ENCODE data around the gene RAB41. TPM values are rescaled to one million over a fixed set of nuclear protein-coding genes. Genes with fewer than 3 reads are reported as not detected.

RAB41 gene
- total RNA-seq, 1 experiment from 2014 or later: not detected

DNA sequence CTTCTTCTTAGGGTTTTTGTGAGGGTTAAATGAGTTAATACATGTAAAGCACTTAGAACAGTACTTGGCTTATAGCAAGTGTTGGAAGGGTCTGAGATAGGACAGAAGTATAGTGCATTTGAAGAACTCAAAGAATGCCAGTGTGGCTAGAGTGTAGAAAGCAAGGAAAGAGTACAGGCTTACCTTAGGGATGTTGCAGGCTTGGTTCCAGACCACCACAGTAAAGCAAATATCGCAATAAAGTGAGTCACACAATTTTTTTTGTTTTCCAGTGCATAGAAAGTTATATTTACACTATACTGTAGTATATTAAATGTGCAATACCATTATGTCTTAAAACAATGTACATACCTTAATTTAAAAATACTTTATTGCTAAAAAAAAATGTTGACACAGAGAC lies 49.2 kb downstream of the RAB41 start:
- no peak overlapping the region for H3K4me2 ChIP-seq (ENCODE audit: insufficient read depth, insufficient read length, low read length)
- no peak overlapping the region for H3K18ac ChIP-seq (ENCODE audit: insufficient read length, low read depth, low read length)
- no peak overlapping the region for H2AFZ ChIP-seq (ENCODE audit: low read length)
- H3K27ac ChIP-seq (ENCODE audit: insufficient read length, low read depth, low read length): no peak overlapping the region
- DNase-seq: no peak
- H3K9ac ChIP-seq (ENCODE audit: extremely low read depth, insufficient read length, low read length): no peak overlapping the region
- no peak overlapping the region for H3K56ac ChIP-seq (ENCODE audit: insufficient read length, low read depth, low read length)
- Mint-ChIP-seq H3K27ac (no peak overlapping the region), H3K4me1 (no peaks in the 10 kb centered on the region), H3K27me3 (ENCODE audit: low read depth) (no peaks in the 10 kb centered on the region), H3K36me3 (ENCODE audit: insufficient read depth in 1 of 3, low read depth in 3 of 3) (peaks cover 14 to 44% (median 43%) of the 10 kb centered on the region in 3 experiments; a peak in 6 of 7 replicates), H3K4me3 (no peak overlapping the region), H3K9me3 (peaks cover 44% of the 10 kb centered on the region in 2 experiments)
- H3K23ac ChIP-seq (ENCODE audit: insufficient read length, low read depth, low read length): no peak overlapping the region
- H4K8ac ChIP-seq (replicated peaks; ENCODE audit: insufficient read length, low read depth, low read length): no peak overlapping the region
- no peak overlapping the region for H3T11ph ChIP-seq (ENCODE audit: low read length)
- H2BK12ac ChIP-seq (ENCODE audit: insufficient read length, low read depth, low read length): no peak overlapping the region
- no peaks in the 10 kb centered on the region for H4K20me1 ChIP-seq (ENCODE audit: control insufficient read depth, insufficient read depth, insufficient read length)
- no peaks in the 10 kb centered on the region for H3K79me2 ChIP-seq (ENCODE audit: insufficient read depth, low read length)
- no peak overlapping the region for H2BK5ac ChIP-seq (ENCODE audit: insufficient read length, low read length)
- no peak overlapping the region for H4K91ac ChIP-seq (ENCODE audit: insufficient read length, low read depth, low read length)
- H2BK20ac ChIP-seq (ENCODE audit: low read depth, low read length, poor library complexity, severe bottlenecking): no peak overlapping the region
- H2AK5ac ChIP-seq (ENCODE audit: insufficient read length, low read length): no peak overlapping the region
- H3K9me3 ChIP-seq (ENCODE audit: control insufficient read depth, low read depth, low read length): peaks cover 23% of the 10 kb centered on the region
- no peak overlapping the region for H2BK15ac ChIP-seq (ENCODE audit: low read depth, low read length)
- no peaks in the 10 kb centered on the region for H3K4me1 ChIP-seq (ENCODE audit: insufficient read depth, low read length)
- H3K4ac ChIP-seq (ENCODE audit: low read depth, low read length): no peak overlapping the region
- no peak overlapping the region for H3K14ac ChIP-seq (ENCODE audit: insufficient read depth, low read length)
- no peak overlapping the region for H4K5ac ChIP-seq (ENCODE audit: insufficient read length, low read depth, low read length)
- no peak overlapping the region for H2BK120ac ChIP-seq (ENCODE audit: low read depth, low read length, poor library complexity, severe bottlenecking)
- H3K79me1 ChIP-seq (ENCODE audit: insufficient read depth, low read depth, low read length, poor library complexity, severe bottlenecking): no peaks in the 10 kb centered on the region
- no CpG with 5 or more reads among the region's 1 CpG for WGBS (ENCODE audit: extremely low coverage, insufficient read length, low lambda C conversion rate)
- TF ChIP-seq, protein P1, sequence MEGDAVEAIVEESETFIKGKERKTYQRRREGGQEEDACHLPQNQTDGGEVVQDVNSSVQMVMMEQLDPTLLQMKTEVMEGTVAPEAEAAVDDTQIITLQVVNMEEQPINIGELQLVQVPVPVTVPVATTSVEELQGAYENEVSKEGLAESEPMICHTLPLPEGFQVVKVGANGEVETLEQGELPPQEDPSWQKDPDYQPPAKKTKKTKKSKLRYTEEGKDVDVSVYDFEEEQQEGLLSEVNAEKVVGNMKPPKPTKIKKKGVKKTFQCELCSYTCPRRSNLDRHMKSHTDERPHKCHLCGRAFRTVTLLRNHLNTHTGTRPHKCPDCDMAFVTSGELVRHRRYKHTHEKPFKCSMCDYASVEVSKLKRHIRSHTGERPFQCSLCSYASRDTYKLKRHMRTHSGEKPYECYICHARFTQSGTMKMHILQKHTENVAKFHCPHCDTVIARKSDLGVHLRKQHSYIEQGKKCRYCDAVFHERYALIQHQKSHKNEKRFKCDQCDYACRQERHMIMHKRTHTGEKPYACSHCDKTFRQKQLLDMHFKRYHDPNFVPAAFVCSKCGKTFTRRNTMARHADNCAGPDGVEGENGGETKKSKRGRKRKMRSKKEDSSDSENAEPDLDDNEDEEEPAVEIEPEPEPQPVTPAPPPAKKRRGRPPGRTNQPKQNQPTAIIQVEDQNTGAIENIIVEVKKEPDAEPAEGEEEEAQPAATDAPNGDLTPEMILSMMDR (conservative IDR thresholded peaks at IDR 0.05): no peak
- H3K27me3 ChIP-seq (ENCODE audit: insufficient read depth, low read length): no peaks in the 10 kb centered on the region
- no peaks in the 10 kb centered on the region for H3K23me2 ChIP-seq (ENCODE audit: insufficient read length, low read depth, low read length, poor library complexity, severe bottlenecking)
